IMR-90 (cell line): ENCODE data around the gene DOCK10.

ENCODE experiments used
- BHLHE40 ChIP-seq: fragments of 150-350 bp; IDR thresholded peaks from 2 replicates; pipeline ENCODE4 v1.6.1; 2016; ENCODE audit warnings: mild to moderate bottlenecking, low read depth, low read length
- CEBPB ChIP-seq: IDR thresholded peaks from 2 replicates; pipeline ENCODE4 v1.6.1; 2012; ENCODE audit warnings: low read depth, low read length, improper control_type of control experiment
- CHD1 ChIP-seq: IDR thresholded peaks from 2 replicates; pipeline ENCODE4 v1.6.1; 2012; ENCODE audit warnings: low read depth, low read length, improper control_type of control experiment
- ELK1 ChIP-seq: fragments of 150-350 bp; IDR thresholded peaks from 2 replicates; pipeline ENCODE4 v1.6.1; 2016; ENCODE audit warnings: low read depth, mild to moderate bottlenecking, low read length, moderate library complexity, borderline replicate concordance
- MAFK ChIP-seq: IDR thresholded peaks from 2 replicates; pipeline ENCODE4 v1.6.1; 2012; ENCODE audit warnings: low read depth, low read length, improper control_type of control experiment
- MAZ ChIP-seq: IDR thresholded peaks from 2 replicates; pipeline ENCODE4 v1.6.1; 2012; ENCODE audit warnings: low read depth, mild to moderate bottlenecking, low read length, improper control_type of control experiment, moderate library complexity, borderline replicate concordance
- MXI1 ChIP-seq: IDR thresholded peaks from 2 replicates; pipeline ENCODE4 v1.6.1; 2012; ENCODE audit warnings: low read depth, mild to moderate bottlenecking, low read length, moderate library complexity, borderline replicate concordance
- POLR2A ChIP-seq: IDR thresholded peaks from 2 replicates; pipeline ENCODE4 v1.6.1; 2012; ENCODE audit warnings: mild to moderate bottlenecking, low read depth, low read length
- RAD21 ChIP-seq: IDR thresholded peaks from 2 replicates; pipeline ENCODE4 v1.6.1; 2012; ENCODE audit warnings: low read length, improper control_type of control experiment
- RFX5 ChIP-seq: IDR thresholded peaks from 2 replicates; pipeline ENCODE4 v1.8.0; 2012; ENCODE audit warnings: low read depth, mild to moderate bottlenecking, low read length, moderate library complexity
- SMC3 ChIP-seq: fragments of 150-350 bp; IDR thresholded peaks from 2 replicates; pipeline ENCODE4 v1.6.1; 2016; ENCODE audit warnings: low read depth, mild to moderate bottlenecking, antibody characterized with exemption, low read length, moderate library complexity
- USF2 ChIP-seq: fragments of 150-350 bp; IDR thresholded peaks from 2 replicates; pipeline ENCODE4 v1.6.1; 2017; ENCODE audit warnings: mild to moderate bottlenecking, antibody characterized with exemption, low read length, low read depth
- TF ChIP-seq, protein P1 (sequence below): conservative IDR thresholded peaks from 2 replicates; pipeline ENCODE4 v1.5.1; 2012; ENCODE audit warnings: mild to moderate bottlenecking, low read depth, low read length, improper control_type of control experiment

DNA sequence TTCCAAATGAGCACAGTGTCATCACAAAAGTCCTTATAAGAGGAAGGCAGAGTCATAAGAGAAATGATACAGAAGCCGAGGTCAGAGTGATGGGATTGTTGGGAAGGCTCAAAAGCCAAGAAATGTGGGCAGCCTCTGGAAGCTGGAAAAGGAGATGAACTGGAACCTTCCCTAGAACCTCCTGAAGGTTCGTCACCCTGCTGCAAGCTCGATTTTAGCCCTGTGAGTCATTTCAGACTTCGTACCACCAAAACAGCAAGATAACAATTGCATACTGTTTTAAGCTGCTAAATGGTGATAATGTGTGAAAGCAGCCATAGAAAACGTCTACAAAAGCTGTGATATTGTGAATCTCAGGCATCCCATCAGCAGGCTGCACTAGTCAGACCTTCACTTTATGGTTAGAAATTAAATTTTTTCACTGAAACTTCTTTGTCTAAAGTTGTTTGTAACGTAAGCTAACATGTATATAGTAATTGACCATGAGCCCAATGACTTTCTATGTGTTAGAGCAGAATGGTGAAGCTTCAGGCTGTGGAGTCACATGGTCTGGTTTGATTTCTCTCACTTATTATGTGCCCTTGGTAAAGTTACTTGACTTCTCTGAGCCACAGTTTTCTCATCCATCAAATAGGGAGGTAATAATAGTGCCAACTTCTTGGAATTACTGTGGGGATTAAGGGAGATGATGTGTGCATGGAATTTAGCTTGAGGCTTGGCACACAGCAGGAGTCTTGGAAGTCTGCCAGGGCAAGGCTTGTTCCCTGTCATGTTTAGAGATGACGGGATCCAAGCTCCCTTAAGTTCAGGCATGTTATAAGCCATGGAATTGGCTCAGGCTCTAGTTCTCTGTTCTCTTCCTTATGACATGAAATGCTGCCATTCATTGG lies 194.1 kb downstream of the DOCK10 start:
- TF ChIP-seq MAFK (no peak), POLR2A (no peak), RAD21 (no peak), USF2 (no peak), CEBPB (no peak), MXI1 (no peak), SMC3 (no peak), MAZ (no peak), ELK1 (no peak), CHD1 (no peak), BHLHE40 (no peak), RFX5 (no peak)
- TF ChIP-seq, protein P1, sequence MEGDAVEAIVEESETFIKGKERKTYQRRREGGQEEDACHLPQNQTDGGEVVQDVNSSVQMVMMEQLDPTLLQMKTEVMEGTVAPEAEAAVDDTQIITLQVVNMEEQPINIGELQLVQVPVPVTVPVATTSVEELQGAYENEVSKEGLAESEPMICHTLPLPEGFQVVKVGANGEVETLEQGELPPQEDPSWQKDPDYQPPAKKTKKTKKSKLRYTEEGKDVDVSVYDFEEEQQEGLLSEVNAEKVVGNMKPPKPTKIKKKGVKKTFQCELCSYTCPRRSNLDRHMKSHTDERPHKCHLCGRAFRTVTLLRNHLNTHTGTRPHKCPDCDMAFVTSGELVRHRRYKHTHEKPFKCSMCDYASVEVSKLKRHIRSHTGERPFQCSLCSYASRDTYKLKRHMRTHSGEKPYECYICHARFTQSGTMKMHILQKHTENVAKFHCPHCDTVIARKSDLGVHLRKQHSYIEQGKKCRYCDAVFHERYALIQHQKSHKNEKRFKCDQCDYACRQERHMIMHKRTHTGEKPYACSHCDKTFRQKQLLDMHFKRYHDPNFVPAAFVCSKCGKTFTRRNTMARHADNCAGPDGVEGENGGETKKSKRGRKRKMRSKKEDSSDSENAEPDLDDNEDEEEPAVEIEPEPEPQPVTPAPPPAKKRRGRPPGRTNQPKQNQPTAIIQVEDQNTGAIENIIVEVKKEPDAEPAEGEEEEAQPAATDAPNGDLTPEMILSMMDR, result no peak
